Measurements from ENCODE around the gene CXorf58. TPM values are rescaled to one million over a fixed set of nuclear protein-coding genes. Genes with fewer than 3 reads are reported as not detected.

Gene CXorf58
- total RNA-seq, 2 donors from 2014 or later = not detected

DNA sequence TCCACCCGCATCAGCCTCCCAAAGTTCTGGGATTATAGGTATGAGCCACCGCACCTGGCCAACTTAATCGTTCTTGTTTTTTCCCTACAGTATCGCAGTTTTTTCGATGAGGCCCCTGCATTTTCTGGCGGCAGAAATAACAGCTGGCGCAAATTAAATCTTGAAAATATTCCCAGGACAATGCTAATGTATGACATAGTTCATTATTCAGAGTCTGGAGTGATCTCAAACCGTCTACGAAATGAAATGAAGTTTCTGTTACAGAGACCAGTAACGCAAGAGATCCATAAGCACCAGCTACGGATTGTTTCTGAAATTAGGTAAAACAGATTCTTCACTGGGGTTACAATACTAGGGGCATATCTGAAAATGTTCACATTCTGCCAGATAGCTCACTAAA, 27.3 kb downstream of the CXorf58 start:
- H3K27ac ChIP-seq (ENCODE audit: low read depth, low read length) = no peak overlapping the region
- H3K9me3 ChIP-seq (ENCODE audit: control insufficient read depth, low read length) = no peaks in the 10 kb centered on the region
- no peaks in the 10 kb centered on the region for H3K4me1 Mint-ChIP-seq
- 95 to 96% methylated on average over 6 to 11 of the region's 11 CpGs for WGBS, 2 experiments (ENCODE audit: insufficient coverage in 1 of 2, insufficient read length in 1 of 2)
- TF ChIP-seq, protein P1, sequence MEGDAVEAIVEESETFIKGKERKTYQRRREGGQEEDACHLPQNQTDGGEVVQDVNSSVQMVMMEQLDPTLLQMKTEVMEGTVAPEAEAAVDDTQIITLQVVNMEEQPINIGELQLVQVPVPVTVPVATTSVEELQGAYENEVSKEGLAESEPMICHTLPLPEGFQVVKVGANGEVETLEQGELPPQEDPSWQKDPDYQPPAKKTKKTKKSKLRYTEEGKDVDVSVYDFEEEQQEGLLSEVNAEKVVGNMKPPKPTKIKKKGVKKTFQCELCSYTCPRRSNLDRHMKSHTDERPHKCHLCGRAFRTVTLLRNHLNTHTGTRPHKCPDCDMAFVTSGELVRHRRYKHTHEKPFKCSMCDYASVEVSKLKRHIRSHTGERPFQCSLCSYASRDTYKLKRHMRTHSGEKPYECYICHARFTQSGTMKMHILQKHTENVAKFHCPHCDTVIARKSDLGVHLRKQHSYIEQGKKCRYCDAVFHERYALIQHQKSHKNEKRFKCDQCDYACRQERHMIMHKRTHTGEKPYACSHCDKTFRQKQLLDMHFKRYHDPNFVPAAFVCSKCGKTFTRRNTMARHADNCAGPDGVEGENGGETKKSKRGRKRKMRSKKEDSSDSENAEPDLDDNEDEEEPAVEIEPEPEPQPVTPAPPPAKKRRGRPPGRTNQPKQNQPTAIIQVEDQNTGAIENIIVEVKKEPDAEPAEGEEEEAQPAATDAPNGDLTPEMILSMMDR (conservative IDR thresholded peaks at IDR 0.05) = no peak
- H3K36me3 ChIP-seq (ENCODE audit: control insufficient read depth, insufficient read depth, low read length) = no peaks in the 10 kb centered on the region
- H3K4me3 Mint-ChIP-seq = no peak overlapping the region
- no peaks in the 10 kb centered on the region for H3K4me1 ChIP-seq (ENCODE audit: control insufficient read depth, insufficient read depth, low read length)
- no peaks in the 10 kb centered on the region for H3K27me3 Mint-ChIP-seq (ENCODE audit: insufficient read depth)
- H3K36me3 Mint-ChIP-seq (ENCODE audit: low read depth) = no peaks in the 10 kb centered on the region
- no peaks in the 10 kb centered on the region for H3K27me3 ChIP-seq (ENCODE audit: control insufficient read depth, insufficient read depth, low read length, poor library complexity, severe bottlenecking)
- H3K9ac ChIP-seq (ENCODE audit: extremely low read depth, low read length, poor library complexity, severe bottlenecking) = no peak overlapping the region
- DNase-seq = no peak
- no peaks in the 10 kb centered on the region for H3K9me3 Mint-ChIP-seq
- H3K27ac Mint-ChIP-seq = no peak overlapping the region
- no peak overlapping the region for H3K4me3 ChIP-seq (ENCODE audit: low read length)

DNA sequence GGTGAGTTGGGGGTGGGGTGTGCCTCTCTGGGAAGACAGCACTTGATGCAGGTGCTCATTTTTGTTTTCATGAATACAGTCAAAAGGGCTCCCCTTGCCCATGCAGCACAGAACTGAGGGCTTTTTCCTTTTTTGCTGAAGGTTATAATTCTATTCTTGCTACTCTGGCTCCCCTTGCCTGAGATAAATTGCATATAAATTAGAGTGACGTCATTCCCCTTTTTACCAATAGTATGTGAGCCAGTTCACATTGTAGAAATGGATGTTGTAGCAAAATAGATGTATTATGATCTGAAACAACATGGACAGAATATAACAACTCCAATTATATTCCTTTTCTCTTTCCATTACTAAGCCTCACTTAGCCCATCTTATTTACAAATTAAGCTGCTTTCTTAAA, 28.4 kb downstream of the CXorf58 start:
- H3K27ac ChIP-seq (ENCODE audit: low read depth, low read length) = no peak overlapping the region
- no peaks in the 10 kb centered on the region for H3K9me3 ChIP-seq (ENCODE audit: control insufficient read depth, low read length)
- no peak overlapping the region for H3K27ac Mint-ChIP-seq
- whole genome bisulfite sequencing, 2 experiments (ENCODE audit: insufficient coverage in 1 of 2, insufficient read length in 1 of 2) = no CpG with 5 or more reads among the region's 1 CpG
- no peak overlapping the region for H3K9ac ChIP-seq (ENCODE audit: extremely low read depth, low read length, poor library complexity, severe bottlenecking)
- no peak for DNase-seq
- H3K36me3 ChIP-seq (ENCODE audit: control insufficient read depth, insufficient read depth, low read length) = no peaks in the 10 kb centered on the region
- no peaks in the 10 kb centered on the region for H3K36me3 Mint-ChIP-seq (ENCODE audit: low read depth)
- no peaks in the 10 kb centered on the region for H3K4me1 ChIP-seq (ENCODE audit: control insufficient read depth, insufficient read depth, low read length)
- H3K4me3 ChIP-seq (ENCODE audit: low read length) = no peak overlapping the region
- no peaks in the 10 kb centered on the region for H3K27me3 ChIP-seq (ENCODE audit: control insufficient read depth, insufficient read depth, low read length, poor library complexity, severe bottlenecking)
- H3K4me1 Mint-ChIP-seq = no peaks in the 10 kb centered on the region
- H3K9me3 Mint-ChIP-seq = no peaks in the 10 kb centered on the region
- TF ChIP-seq, protein P1 (conservative IDR thresholded peaks at IDR 0.05) = no peak
- H3K4me3 Mint-ChIP-seq = no peak overlapping the region
- H3K27me3 Mint-ChIP-seq (ENCODE audit: insufficient read depth) = no peaks in the 10 kb centered on the region

DNA sequence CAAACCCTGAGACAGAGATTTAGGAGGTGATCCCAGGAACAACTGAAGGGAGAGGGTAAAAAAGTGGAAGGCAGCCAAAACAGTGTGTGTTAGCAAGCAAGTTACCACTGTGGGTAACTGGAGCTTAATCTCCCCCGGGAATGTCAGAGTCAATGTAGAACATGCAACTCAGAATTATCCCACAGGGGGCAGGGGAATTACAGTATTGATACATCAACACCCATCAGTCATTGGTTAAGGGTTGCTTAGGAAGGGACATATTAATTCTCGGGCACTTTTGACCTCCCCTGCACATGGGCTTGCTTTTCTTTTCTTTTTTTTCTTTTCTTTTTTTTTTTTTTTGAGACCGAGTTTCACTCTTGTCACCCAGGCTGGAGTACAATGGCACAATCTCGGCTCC, 29.3 kb downstream of the CXorf58 start:
- no peak overlapping the region for H3K27ac ChIP-seq (ENCODE audit: low read depth, low read length)
- peak; percentile 55 for DNase-seq
- no peaks in the 10 kb centered on the region for H3K27me3 Mint-ChIP-seq (ENCODE audit: insufficient read depth)
- H3K4me3 Mint-ChIP-seq = no peak overlapping the region
- H3K36me3 ChIP-seq (ENCODE audit: control insufficient read depth, insufficient read depth, low read length) = no peaks in the 10 kb centered on the region
- H3K27me3 ChIP-seq (ENCODE audit: control insufficient read depth, insufficient read depth, low read length, poor library complexity, severe bottlenecking) = no peaks in the 10 kb centered on the region
- H3K9me3 ChIP-seq (ENCODE audit: control insufficient read depth, low read length) = no peaks in the 10 kb centered on the region
- TF ChIP-seq, protein P1 (conservative IDR thresholded peaks at IDR 0.05) = peak; percentile 59
- H3K9ac ChIP-seq (ENCODE audit: extremely low read depth, low read length, poor library complexity, severe bottlenecking) = no peak overlapping the region
- no peaks in the 10 kb centered on the region for H3K4me1 Mint-ChIP-seq
- H3K4me1 ChIP-seq (ENCODE audit: control insufficient read depth, insufficient read depth, low read length) = no peaks in the 10 kb centered on the region
- no peak overlapping the region for H3K4me3 ChIP-seq (ENCODE audit: low read length)
- no peaks in the 10 kb centered on the region for H3K36me3 Mint-ChIP-seq (ENCODE audit: low read depth)
- 83 to 87% methylated on average over 1 to 3 of the region's 4 CpGs for WGBS, 2 experiments (ENCODE audit: insufficient coverage in 1 of 2, insufficient read length in 1 of 2)
- H3K27ac Mint-ChIP-seq = no peak overlapping the region
- H3K9me3 Mint-ChIP-seq = no peaks in the 10 kb centered on the region
